ENCODE data around the gene MYOM1. TPM values are rescaled to one million over a fixed set of nuclear protein-coding genes. Genes with fewer than 3 reads are reported as not detected.

The MYOM1 gene
- total and polyA plus RNA-seq, 2 donors (not counting 3 experiments of a cell fraction or from before 2014, with no cell fraction given): 0.08 TPM; not detected in 1

DNA sequence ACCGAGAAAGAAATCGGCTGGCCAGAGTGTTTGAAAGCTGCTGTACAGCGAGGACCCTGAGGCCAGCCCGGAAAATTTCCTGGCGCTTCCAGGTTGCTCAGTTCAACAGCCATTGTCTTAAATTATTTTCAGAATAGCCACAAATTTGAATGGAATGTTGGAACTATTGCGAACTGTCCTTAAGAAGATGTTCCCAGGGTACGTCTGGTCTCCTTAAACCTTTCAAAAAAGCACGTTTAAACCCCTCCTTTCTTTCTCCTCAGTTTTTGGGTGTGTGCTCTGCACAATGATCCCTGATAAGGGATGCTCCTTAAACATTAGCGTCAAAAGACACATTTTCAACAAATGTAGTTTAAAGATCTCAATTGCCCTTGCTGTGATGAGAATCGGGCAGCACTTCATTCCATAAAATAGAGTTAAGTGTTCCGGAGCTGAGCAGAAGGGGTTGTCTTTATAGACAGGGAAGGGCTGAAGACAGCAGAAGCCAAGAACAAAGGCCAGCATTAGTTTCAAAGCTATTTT, 192.3 kb downstream of the MYOM1 start:
- Histone ChIP-seq H3K9ac (replicated peaks; ENCODE audit: extremely low read depth, insufficient read depth, low read length) (no peak overlapping the region), H3K79me2 (ENCODE audit: control insufficient read depth, insufficient read depth, low read length) (no peaks in the 10 kb centered on the region), H3K27me3 (ENCODE audit: control insufficient read depth in 2 of 2, insufficient read depth in 2 of 2, low read length in 2 of 2) (no peaks in the 10 kb centered on the region), H3K27ac (ENCODE audit: insufficient read depth, low read depth, low read length) (no peak overlapping the region), H3K4me2 (ENCODE audit: insufficient read depth, low read length) (no peak overlapping the region), H3K36me3 (ENCODE audit: control insufficient read depth in 2 of 2, extremely low read depth in 1 of 2, insufficient read depth in 2 of 2, low read length in 2 of 2) (no peaks in the 10 kb centered on the region), H3K9me1 (replicated peaks; ENCODE audit: control insufficient read depth, extremely low read depth, insufficient read depth, low read length) (no peaks in the 10 kb centered on the region), H3K4me1 (ENCODE audit: control insufficient read depth, extremely low read depth, insufficient read depth, low read length) (peaks cover 9% of the 10 kb centered on the region), H3K4me3 (replicated peaks in 1 of 3; ENCODE audit: insufficient read depth in 1 of 3, low read depth in 1 of 3, low read length in 3 of 3) (no peak overlapping the region), H4K20me1 (replicated peaks; ENCODE audit: control insufficient read depth, extremely low read depth, insufficient read depth, low read length) (no peaks in the 10 kb centered on the region), H3K9me3 (replicated peaks; ENCODE audit: control insufficient read depth, insufficient read depth, low read length) (no peaks in the 10 kb centered on the region), H2AFZ (ENCODE audit: low read depth, low read length) (no peak overlapping the region)
- intact Hi-C loops (cut with micrococcal nuclease): no loop called here
- BruUV-seq (replicated peaks): no TSS peak
- CTCF ChIA-PET: interaction anchor here (0.9 kb wide), 1 partner anchor 42 kb away, joined by 3 read pairs; no protein-coding TSS in a partner anchor
- no peak for FAIRE-seq
- DNase-seq (ENCODE audit: low read depth, low spot score): no peak
- TF ChIP-seq GATA2 (IDR thresholded peaks at IDR 0.05; ENCODE audit: insufficient read depth, insufficient read length, low read depth, low read length) (no peak), JUN (IDR thresholded peaks at IDR 0.05; ENCODE audit: borderline replicate concordance, insufficient read depth, insufficient read length, low read depth) (no peak), MYC (IDR thresholded peaks at IDR 0.05; ENCODE audit: low read depth, low read length) (no peak), POLR2A (IDR thresholded peaks at IDR 0.05; ENCODE audit: low read depth, low read length) (no peak), POLR2AphosphoS5 (IDR thresholded peaks at IDR 0.05; ENCODE audit: insufficient read depth, low read depth, low read length) (no peak), FOS (IDR thresholded peaks at IDR 0.05; ENCODE audit: borderline replicate concordance, insufficient read depth, low read length) (no peak), EZH2 (IDR thresholded peaks at IDR 0.05; ENCODE audit: borderline replicate concordance, low read depth, low read length, severe bottlenecking) (no peak)
- TF ChIP-seq, protein P1, sequence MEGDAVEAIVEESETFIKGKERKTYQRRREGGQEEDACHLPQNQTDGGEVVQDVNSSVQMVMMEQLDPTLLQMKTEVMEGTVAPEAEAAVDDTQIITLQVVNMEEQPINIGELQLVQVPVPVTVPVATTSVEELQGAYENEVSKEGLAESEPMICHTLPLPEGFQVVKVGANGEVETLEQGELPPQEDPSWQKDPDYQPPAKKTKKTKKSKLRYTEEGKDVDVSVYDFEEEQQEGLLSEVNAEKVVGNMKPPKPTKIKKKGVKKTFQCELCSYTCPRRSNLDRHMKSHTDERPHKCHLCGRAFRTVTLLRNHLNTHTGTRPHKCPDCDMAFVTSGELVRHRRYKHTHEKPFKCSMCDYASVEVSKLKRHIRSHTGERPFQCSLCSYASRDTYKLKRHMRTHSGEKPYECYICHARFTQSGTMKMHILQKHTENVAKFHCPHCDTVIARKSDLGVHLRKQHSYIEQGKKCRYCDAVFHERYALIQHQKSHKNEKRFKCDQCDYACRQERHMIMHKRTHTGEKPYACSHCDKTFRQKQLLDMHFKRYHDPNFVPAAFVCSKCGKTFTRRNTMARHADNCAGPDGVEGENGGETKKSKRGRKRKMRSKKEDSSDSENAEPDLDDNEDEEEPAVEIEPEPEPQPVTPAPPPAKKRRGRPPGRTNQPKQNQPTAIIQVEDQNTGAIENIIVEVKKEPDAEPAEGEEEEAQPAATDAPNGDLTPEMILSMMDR (IDR thresholded peaks at IDR 0.05; ENCODE audit: extremely low read depth in 1 of 2, insufficient read depth in 1 of 2, low read depth in 1 of 2, low read length in 2 of 2): no peak
- TF ChIP-seq, protein P2, sequence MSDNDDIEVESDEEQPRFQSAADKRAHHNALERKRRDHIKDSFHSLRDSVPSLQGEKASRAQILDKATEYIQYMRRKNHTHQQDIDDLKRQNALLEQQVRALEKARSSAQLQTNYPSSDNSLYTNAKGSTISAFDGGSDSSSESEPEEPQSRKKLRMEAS (IDR thresholded peaks at IDR 0.05; ENCODE audit: insufficient read depth, insufficient read length): no peak
- POLR2A ChIA-PET: no interaction called here
- dilution Hi-C loops (cut with MboI; ENCODE audit: extremely low pct_ligation_motif_present, low sequenced_read_pairs): no loop called here
